Right cardiac atrium (tissue), 5 donors: ENCODE data around the gene CAND2. TPM values are rescaled to one million over a fixed set of nuclear protein-coding genes. Genes with fewer than 3 reads are reported as not detected.
"Not testable (repeated sequence)": the region's sequence is repeated elsewhere in the genome, so short reads cannot be mapped to it uniquely, and the experiment has no call there.

Experiments
- ATAC-seq, 2 donors: fragments of 200-7000 bp; cut with Tn5 transposase; one replicate each; pipeline versions ENCODE4 v1.8.0 to v1.9.1; 2020; ENCODE audit warnings: moderate library complexity in 2 of 2, mild to moderate bottlenecking in 1 of 2
- DNase-seq, 3 donors: peaks; one replicate each; pipeline ENCODE4 v3.0.0-alpha.2; 2020
- H3K27ac ChIP-seq: one replicate; pipeline ENCODE4 v1.5.1; 2013; ENCODE audit warnings: mild to moderate bottlenecking, low read length, control low read depth, moderate library complexity
- H3K27me3 ChIP-seq: one replicate; pipeline ENCODE4 v1.6.1; 2013; ENCODE audit not compliant: control insufficient read depth, insufficient read depth
- H3K4me1 ChIP-seq: one replicate; pipeline ENCODE4 v1.6.1; 2013; ENCODE audit warnings: low read length; ENCODE audit not compliant: control insufficient read depth, insufficient read depth
- H3K4me3 ChIP-seq: one replicate; pipeline ENCODE4 v1.5.1; 2013; ENCODE audit warnings: low read length, control low read depth
- H3K9me3 ChIP-seq: one replicate; pipeline ENCODE4 v1.6.1; 2013; ENCODE audit warnings: low read length; ENCODE audit not compliant: control insufficient read depth
- WGBS: extraction: QIAGEN DNeasy Blood & Tissue Kit; methylation state at CpG from one replicate; pipeline ENCODE4 v1.1.7; 2013; 5-methylcytosine and 5-hydroxymethylcytosine counted together
- intact Hi-C, 4 donors: fragments of 100-400 bp; cut with DNase I; formaldehyde crosslinking; loops; one replicate each; pipeline versions ENCODE4 v1.11.0 to v1.14.0; 2022 to 2023
- polyA plus RNA-seq: library from polyadenylated mRNA; stranded (reverse); fragments of 200-250 nt; gene quantifications from one replicate; pipeline ENCODE4 v1.2.3, GENCODE V29; 2013
- total RNA-seq, 4 donors: library from RNA; stranded (reverse); fragmentation: NEBNext Ultra II Directional; extraction: Animal tissue kit (Norgen Biotek cat#: 25700); gene quantifications; one replicate each; pipeline ENCODE4 v1.2.1, GENCODE V29; 2021
- donor health status: healthy with polysubstance abuse.
- donor health status: DM: no; HTN: yes; CAD: no.
- donor health status: DM: no; HTN: no; CAD: no.
- donor health status: DM: no; HTN: yes; CAD: no; lungs with severe emphysema.
- donor health status: DM: yes; HTN: yes; CAD: no.

CAND2 gene
- total and polyA plus RNA-seq, 5 donors: 33.2 to 63.6 (median 42.1) TPM

GRCh38 chr3:12879191-12879815 is 82.8 kb downstream of the CAND2 start:
- ATAC-seq (no peak), DNase-seq (no peak)
- WGBS: 84% methylated on average over 5 of the region's 5 CpGs
- H3K27ac ChIP-seq: no peak overlapping the region
- no peaks in the 10 kb centered on the region for H3K9me3 ChIP-seq
- H3K4me3 ChIP-seq: no peak overlapping the region
- H3K4me1 ChIP-seq: peaks cover 2% of the 10 kb centered on the region
- H3K27me3 ChIP-seq: no peaks in the 10 kb centered on the region
- intact Hi-C loops: loop anchor here in 1 of 4 donors (10.0 kb wide), 1 partner anchor 965 kb away; no protein-coding TSS in a partner anchor

GRCh38 chr3:12881858-12882257 is 85.4 kb downstream of the CAND2 start:
- 91% methylated on average over 12 of the region's 12 CpGs for WGBS
- H3K9me3 ChIP-seq, intact Hi-C loops, ATAC-seq, H3K27ac ChIP-seq, H3K4me1 ChIP-seq, H3K27me3 ChIP-seq, H3K4me3 ChIP-seq, DNase-seq: not testable (repeated sequence)

- Histone ChIP-seq H3K9me3 (no peaks in the 10 kb centered on the region), H3K27ac (no peak overlapping the region), H3K27me3 (no peaks in the 10 kb centered on the region), H3K4me3 (no peak overlapping the region), H3K4me1 (peaks cover 2% of the 10 kb centered on the region)
- DNase-seq (peak in 1 of 3 donors; percentile 58), ATAC-seq (no peak)
- intact Hi-C loops: no loop called here
- WGBS: 95% methylated on average over 62 of the region's 62 CpGs
Observed at GRCh38 chr3:12882336-12883310, 86.1 kb downstream of the CAND2 start.

DNA sequence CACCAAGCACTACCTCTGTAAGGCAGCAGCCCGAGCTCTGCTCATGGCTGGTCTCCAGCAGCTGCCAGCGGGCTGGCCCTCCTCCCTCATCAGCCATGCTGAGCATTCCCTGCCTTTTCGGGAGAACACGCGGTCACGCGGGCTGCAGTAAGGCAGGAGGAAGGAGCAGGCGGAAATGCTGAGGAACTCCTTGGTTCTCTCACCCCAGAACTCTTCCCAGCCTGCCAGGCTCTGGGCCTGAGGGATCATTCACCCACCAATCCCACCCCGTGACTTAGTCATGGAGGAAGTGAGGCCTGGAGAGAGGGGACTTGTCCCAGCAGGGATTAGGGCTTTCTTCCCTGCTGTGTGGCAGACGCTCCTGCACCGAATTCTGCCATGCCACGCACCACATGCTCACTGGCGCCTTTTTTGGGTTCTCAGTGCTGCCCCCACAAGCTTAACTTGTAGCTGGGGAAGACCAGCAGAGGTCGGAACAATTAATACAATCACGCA is 87.8 kb downstream of the CAND2 start:
- H3K4me3 ChIP-seq: no peak overlapping the region
- peak overlapping the region; percentile 18 for H3K27ac ChIP-seq
- peaks cover 2% of the 10 kb centered on the region for H3K4me1 ChIP-seq
- 63% methylated on average over 15 of the region's 15 CpGs for WGBS
- intact Hi-C loops: no loop called here
- no peaks in the 10 kb centered on the region for H3K9me3 ChIP-seq
- ATAC-seq (peak; percentile 71 to 84), DNase-seq (peak in 2 of 3 donors; percentile 78 to 82)
- no peaks in the 10 kb centered on the region for H3K27me3 ChIP-seq

Other genes with a start within 250 kb of the CAND2 start
- 10 to 100 TPM; 30.5 to 36.3 (median 31.9) TPM for gene MKRN2, start 239.6 kb upstream of the CAND2 start, total RNA-seq
- 23.4 TPM for gene MKRN2, start 239.6 kb upstream of the CAND2 start, polyA plus RNA-seq
- 100 to 1,000 TPM; 130 to 146 (median 142) TPM for gene RAF1, start 132.6 kb upstream of the CAND2 start, total RNA-seq
- gene RAF1, start 132.6 kb upstream of the CAND2 start, polyA plus RNA-seq: 88.0 TPM
- gene TMEM40, start 37.4 kb upstream of the CAND2 start, total RNA-seq: 1 to 10 TPM; 3.3 to 5.1 (median 3.7) TPM
- 5.2 TPM for gene TMEM40, start 37.4 kb upstream of the CAND2 start, polyA plus RNA-seq
- 1,000 to 10,000 TPM in 3 of 4 donors, 100 to 1,000 TPM in 1; 993 to 1,089 (median 1,033) TPM for gene RPL32, start 44.9 kb downstream of the CAND2 start, total RNA-seq
- 1,539 TPM for gene RPL32, start 44.9 kb downstream of the CAND2 start, polyA plus RNA-seq